Stomach (tissue), 4 donors: ENCODE data around the gene PPHLN1.

ENCODE experiments used
- CTCF ChIP-seq, 7 experiments: fragments of 450-650 bp in 4 of 7; fragments of 200-600 bp in 3 of 7; sonication (generic) in 3 of 7; IDR thresholded peaks; one replicate each; pipeline ENCODE4 v1.5.1; 2016 to 2019; ENCODE audit warnings: antibody characterized with exemption in 7 of 7, control low read depth in 2 of 7, mild to moderate bottlenecking in 1 of 7
- EP300 ChIP-seq: sonication (generic); formaldehyde crosslinking; IDR thresholded peaks from one replicate; pipeline ENCODE4 v1.6.1; 2017; ENCODE audit warnings: antibody characterized with exemption
- POLR2A ChIP-seq, 4 donors: fragments of 450-650 bp; IDR thresholded peaks; one replicate each; pipeline ENCODE4 v1.6.1; 2016; ENCODE audit warnings: antibody characterized with exemption in 4 of 4, control low read depth in 2 of 4, mild to moderate bottlenecking in 1 of 4, moderate library complexity in 1 of 4

GRCh38 chr12:42284157-42284556, 41.8 kb upstream of the PPHLN1 start:
- TF ChIP-seq CTCF (IDR thresholded peaks at IDR 0.05) = no peak
- TF ChIP-seq POLR2A (IDR thresholded peaks at IDR 0.05) = no peak
- no peak for TF ChIP-seq EP300
